ENCODE results near the gene SCARB1.

Gene SCARB1

DNA sequence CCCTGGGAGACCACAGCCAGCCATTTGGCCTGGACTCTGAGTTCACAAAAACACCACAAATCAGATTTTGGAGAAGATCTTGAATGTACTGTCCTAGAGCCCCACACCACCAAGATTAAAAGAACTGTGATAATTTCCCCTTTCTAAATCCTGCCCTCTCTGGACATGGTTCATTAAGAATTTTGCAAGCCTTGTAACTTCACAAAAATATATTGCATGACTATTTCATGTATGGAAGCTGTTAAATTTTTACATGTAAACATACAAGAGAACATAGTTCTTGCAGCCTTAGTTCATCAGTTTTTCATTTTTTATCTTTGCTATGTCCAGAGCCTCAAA, 97.0 kb downstream of the SCARB1 start:
- no peak for DNase-seq (ENCODE audit: extremely low read depth, insufficient read length)
- TF ChIP-seq, protein P1, sequence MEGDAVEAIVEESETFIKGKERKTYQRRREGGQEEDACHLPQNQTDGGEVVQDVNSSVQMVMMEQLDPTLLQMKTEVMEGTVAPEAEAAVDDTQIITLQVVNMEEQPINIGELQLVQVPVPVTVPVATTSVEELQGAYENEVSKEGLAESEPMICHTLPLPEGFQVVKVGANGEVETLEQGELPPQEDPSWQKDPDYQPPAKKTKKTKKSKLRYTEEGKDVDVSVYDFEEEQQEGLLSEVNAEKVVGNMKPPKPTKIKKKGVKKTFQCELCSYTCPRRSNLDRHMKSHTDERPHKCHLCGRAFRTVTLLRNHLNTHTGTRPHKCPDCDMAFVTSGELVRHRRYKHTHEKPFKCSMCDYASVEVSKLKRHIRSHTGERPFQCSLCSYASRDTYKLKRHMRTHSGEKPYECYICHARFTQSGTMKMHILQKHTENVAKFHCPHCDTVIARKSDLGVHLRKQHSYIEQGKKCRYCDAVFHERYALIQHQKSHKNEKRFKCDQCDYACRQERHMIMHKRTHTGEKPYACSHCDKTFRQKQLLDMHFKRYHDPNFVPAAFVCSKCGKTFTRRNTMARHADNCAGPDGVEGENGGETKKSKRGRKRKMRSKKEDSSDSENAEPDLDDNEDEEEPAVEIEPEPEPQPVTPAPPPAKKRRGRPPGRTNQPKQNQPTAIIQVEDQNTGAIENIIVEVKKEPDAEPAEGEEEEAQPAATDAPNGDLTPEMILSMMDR (IDR thresholded peaks at IDR 0.05; ENCODE audit: insufficient read depth, low read length, poor library complexity, severe bottlenecking), result no peak
- H3K27me3 ChIP-seq (replicated peaks; ENCODE audit: control insufficient read depth, insufficient read depth, low read length), result no peaks in the 10 kb centered on the region
- no peaks in the 10 kb centered on the region for H3K36me3 ChIP-seq (ENCODE audit: control insufficient read depth, insufficient read depth, low read length)
- no peak overlapping the region for H3K4me3 ChIP-seq (replicated peaks; ENCODE audit: low read depth, low read length)

DNA sequence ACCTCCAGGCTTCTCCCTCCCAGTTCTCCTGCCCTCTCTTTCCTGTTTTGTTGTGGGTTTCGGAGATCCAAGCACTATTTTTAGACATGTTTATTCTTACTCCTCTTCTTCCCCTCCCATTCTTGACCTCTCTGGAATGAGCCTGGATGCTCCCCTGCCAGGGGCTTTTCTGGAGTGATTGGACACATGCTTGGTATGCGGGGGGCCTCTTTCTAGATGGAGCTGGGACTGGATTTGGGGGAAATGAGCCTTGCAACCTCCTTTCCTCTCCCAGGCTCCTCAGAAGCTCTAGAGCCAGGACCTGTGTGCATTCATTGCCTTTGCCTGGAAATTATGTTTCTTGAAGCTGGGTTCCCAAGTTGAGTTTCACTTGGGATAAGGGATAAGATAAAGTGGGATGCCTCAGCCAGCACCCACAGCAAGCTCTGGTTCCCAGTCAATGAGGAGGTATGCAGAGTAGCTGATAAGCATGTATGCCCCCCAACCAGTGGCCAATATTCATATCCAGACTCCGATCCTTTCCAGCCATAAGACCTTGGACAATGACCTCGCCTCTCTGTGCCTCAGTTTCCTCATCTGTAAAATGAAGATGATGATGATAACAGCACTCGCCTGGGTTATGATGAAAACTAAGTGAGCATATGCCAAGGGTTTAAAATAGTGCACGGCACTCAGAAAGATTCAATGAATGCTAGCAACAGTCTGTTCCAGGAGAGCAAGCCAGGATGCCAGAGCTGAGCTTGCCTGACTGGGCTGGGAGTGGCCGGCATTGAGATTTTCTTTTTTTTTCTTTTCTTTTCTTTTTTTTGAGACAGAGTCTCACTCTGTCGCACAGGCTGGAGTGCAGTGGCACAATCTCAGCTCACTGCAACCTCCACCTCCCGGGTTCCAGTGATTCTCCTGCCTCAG, 97.8 kb downstream of the SCARB1 start:
- Histone ChIP-seq H3K4me3 (replicated peaks; ENCODE audit: low read depth, low read length) (no peak overlapping the region), H3K36me3 (ENCODE audit: control insufficient read depth, insufficient read depth, low read length) (no peaks in the 10 kb centered on the region), H3K27me3 (replicated peaks; ENCODE audit: control insufficient read depth, insufficient read depth, low read length) (no peaks in the 10 kb centered on the region)
- no peak for DNase-seq (ENCODE audit: extremely low read depth, insufficient read length)
- TF ChIP-seq, protein P1 (IDR thresholded peaks at IDR 0.05; ENCODE audit: insufficient read depth, low read length, poor library complexity, severe bottlenecking), result no peak

DNA sequence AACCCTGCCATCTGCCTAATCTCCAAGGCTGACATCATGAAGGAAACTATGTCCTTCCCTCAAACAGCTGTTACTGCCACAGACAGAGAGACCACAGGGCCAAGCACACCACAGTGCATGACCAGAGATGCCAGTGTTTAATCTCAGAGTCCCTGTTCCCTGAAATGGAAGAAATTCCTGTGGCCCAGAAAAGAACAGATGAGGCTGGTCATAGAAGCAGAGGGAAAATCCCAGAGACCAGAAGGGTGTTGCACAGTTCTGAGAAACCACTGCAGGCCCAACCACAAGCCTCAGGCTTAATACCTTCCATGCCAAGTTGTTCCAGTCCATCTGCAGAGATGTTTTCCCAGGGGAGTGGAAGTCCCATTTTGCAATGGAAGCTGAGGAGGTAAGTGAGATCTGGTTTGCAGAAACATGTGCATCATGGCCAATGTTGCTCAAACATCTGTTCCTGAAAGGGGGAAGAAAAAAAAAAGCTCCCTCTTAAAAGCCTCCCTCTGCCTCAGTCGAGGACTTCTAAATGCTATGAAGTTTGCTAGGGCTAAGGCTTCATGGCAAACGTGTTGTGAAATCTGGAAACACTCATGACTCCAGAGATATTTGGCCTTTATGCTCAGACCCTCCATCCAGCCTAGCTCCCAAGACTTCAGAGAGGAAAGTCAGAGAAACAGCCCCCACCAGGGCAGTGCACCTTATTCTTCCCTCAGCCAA, 98.6 kb downstream of the SCARB1 start:
- no peak overlapping the region for H3K4me3 ChIP-seq (replicated peaks; ENCODE audit: low read depth, low read length)
- no peaks in the 10 kb centered on the region for H3K36me3 ChIP-seq (ENCODE audit: control insufficient read depth, insufficient read depth, low read length)
- DNase-seq (ENCODE audit: extremely low read depth, insufficient read length), result no peak
- TF ChIP-seq, protein P1 (IDR thresholded peaks at IDR 0.05; ENCODE audit: insufficient read depth, low read length, poor library complexity, severe bottlenecking), result no peak
- H3K27me3 ChIP-seq (replicated peaks; ENCODE audit: control insufficient read depth, insufficient read depth, low read length), result no peaks in the 10 kb centered on the region

DNA sequence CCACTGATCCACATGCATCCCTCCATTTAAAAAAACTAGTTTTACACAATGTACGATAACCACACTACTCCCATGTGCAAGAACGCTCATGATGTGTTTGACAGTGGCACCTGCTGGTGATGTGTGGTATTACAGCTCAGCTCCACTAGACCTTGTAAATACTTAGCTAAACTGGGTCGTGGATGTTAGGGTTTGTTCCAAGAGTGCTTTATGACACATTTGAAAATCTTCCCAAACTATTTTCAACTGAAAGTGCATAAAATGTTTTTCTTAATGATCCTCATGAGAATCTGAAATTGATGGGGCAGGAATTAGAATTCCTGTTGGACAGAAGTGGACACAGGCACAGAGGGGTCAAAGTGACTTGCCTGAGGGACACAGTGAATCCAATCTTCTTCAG, 99.2 kb downstream of the SCARB1 start:
- Histone ChIP-seq H3K4me3 (replicated peaks; ENCODE audit: low read depth, low read length) (no peak overlapping the region), H3K27me3 (replicated peaks; ENCODE audit: control insufficient read depth, insufficient read depth, low read length) (no peaks in the 10 kb centered on the region), H3K36me3 (ENCODE audit: control insufficient read depth, insufficient read depth, low read length) (no peaks in the 10 kb centered on the region)
- no peak for DNase-seq (ENCODE audit: extremely low read depth, insufficient read length)
- TF ChIP-seq, protein P1 (IDR thresholded peaks at IDR 0.05; ENCODE audit: insufficient read depth, low read length, poor library complexity, severe bottlenecking), result peak; percentile 57

DNA sequence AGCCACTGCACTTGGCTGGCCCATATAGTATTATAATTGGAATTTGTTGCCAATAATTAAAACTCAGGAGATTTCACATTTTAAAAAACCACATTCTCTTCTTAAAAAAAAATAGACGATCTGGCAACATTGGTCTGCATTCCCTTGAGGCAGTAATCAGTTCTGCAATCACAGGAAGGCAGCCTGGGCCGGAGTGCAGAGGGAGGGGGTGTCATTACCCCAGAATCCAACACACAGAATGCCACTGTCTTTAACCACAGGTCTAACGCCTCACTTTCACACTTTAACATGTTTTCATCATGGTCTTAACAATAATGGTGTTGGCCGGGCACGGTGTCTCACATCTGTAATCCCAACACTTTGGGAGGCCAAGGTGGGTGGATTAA, 100.1 kb downstream of the SCARB1 start:
- no peak for DNase-seq (ENCODE audit: extremely low read depth, insufficient read length)
- Histone ChIP-seq H3K4me3 (replicated peaks; ENCODE audit: low read depth, low read length) (no peak overlapping the region), H3K36me3 (ENCODE audit: control insufficient read depth, insufficient read depth, low read length) (no peaks in the 10 kb centered on the region), H3K27me3 (replicated peaks; ENCODE audit: control insufficient read depth, insufficient read depth, low read length) (no peaks in the 10 kb centered on the region)
- TF ChIP-seq, protein P1 (IDR thresholded peaks at IDR 0.05; ENCODE audit: insufficient read depth, low read length, poor library complexity, severe bottlenecking), result no peak

All from GM06990 (cell line).